HepG2 (cell line): Measurements from ENCODE around the gene PXK.
"Not testable (repeated sequence)": the region's sequence is repeated elsewhere in the genome, so short reads cannot be mapped to it uniquely, and the experiment has no call there.

Experiments
- CCDC6 ChIP-seq: sonication (generic); formaldehyde crosslinking; IDR thresholded peaks from 2 replicates; pipeline ENCODE4 v1.8.1; 2022; ENCODE audit warnings: mild to moderate bottlenecking, missing genetic modification reagents, moderate library complexity
- GZF1 ChIP-seq: sonication (generic); formaldehyde crosslinking; IDR thresholded peaks from 2 replicates; pipeline ENCODE4 v1.5.1; 2020; ENCODE audit warnings: mild to moderate bottlenecking, missing genetic modification reagents
- ZNF121 ChIP-seq: sonication (generic); formaldehyde crosslinking; IDR thresholded peaks from 2 replicates; pipeline ENCODE4 v1.5.0; 2020; ENCODE audit warnings: mild to moderate bottlenecking, missing genetic modification reagents
- TF ChIP-seq, protein P1 (sequence below): sonication (generic); formaldehyde crosslinking; IDR thresholded peaks from 2 replicates; pipeline ENCODE4 v1.4.0; 2020; ENCODE audit warnings: missing genetic modification reagents, mild to moderate bottlenecking, borderline replicate concordance
- TF ChIP-seq, protein P2 (sequence below): sonication (generic); formaldehyde crosslinking; IDR thresholded peaks from 2 replicates; pipeline ENCODE4 v1.4.0; 2020; ENCODE audit warnings: missing genetic modification reagents

DNA sequence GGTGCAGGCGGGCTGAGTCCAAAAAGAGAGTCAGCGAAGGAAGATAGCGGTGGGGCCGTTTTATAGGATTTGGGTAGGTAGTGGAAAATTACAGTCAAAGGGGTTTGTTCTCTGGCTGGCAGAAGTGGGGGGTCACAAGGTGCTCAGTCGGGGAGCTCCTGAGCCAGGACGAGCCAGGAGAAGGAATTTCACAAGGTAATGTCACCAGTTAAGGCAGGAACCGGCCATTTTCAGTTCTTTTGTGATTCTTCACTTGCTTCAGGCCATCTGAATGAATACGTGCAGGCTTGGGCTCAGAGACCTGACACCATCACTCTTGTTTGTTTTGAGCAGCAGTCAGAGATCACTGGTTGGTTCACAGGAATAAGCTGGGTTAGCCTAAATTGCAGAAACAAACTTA is 104.6 kb downstream of the PXK start:
- TF ChIP-seq, protein P1, sequence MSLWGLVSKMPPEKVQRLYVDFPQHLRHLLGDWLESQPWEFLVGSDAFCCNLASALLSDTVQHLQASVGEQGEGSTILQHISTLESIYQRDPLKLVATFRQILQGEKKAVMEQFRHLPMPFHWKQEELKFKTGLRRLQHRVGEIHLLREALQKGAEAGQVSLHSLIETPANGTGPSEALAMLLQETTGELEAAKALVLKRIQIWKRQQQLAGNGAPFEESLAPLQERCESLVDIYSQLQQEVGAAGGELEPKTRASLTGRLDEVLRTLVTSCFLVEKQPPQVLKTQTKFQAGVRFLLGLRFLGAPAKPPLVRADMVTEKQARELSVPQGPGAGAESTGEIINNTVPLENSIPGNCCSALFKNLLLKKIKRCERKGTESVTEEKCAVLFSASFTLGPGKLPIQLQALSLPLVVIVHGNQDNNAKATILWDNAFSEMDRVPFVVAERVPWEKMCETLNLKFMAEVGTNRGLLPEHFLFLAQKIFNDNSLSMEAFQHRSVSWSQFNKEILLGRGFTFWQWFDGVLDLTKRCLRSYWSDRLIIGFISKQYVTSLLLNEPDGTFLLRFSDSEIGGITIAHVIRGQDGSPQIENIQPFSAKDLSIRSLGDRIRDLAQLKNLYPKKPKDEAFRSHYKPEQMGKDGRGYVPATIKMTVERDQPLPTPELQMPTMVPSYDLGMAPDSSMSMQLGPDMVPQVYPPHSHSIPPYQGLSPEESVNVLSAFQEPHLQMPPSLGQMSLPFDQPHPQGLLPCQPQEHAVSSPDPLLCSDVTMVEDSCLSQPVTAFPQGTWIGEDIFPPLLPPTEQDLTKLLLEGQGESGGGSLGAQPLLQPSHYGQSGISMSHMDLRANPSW (CRISPR knock-in tag): not testable (repeated sequence)
- TF ChIP-seq ZNF121; CCDC6 (CRISPR knock-in tag); GZF1 (CRISPR knock-in tag): not testable (repeated sequence)
- TF ChIP-seq, protein P2, sequence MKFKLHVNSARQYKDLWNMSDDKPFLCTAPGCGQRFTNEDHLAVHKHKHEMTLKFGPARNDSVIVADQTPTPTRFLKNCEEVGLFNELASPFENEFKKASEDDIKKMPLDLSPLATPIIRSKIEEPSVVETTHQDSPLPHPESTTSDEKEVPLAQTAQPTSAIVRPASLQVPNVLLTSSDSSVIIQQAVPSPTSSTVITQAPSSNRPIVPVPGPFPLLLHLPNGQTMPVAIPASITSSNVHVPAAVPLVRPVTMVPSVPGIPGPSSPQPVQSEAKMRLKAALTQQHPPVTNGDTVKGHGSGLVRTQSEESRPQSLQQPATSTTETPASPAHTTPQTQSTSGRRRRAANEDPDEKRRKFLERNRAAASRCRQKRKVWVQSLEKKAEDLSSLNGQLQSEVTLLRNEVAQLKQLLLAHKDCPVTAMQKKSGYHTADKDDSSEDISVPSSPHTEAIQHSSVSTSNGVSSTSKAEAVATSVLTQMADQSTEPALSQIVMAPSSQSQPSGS (CRISPR knock-in tag): not testable (repeated sequence)
